Small intestine (tissue), 7 donors: ENCODE measurements around the gene H19. TPM values are rescaled to one million over a fixed set of nuclear protein-coding genes. Genes with fewer than 3 reads are reported as not detected.
A peak's percentile ranks its signal among the peaks of the same experiment; 100 is the strongest.

ENCODE experiments used
- DNase-seq, 2 donors: peaks; one replicate each; pipeline versions ENCODE4 v3.0.0 to v3.0.0-alpha.2; 2013
- FAIRE-seq: peaks from 2 replicates; lab custom pipeline; 2012; peaks lifted over from hg19 to GRCh38; lab: Jason Lieb, UNC
- H3K27ac ChIP-seq, 3 donors: one replicate each; pipeline ENCODE4 v1.5.1; 2013; ENCODE audit warnings: low read length in 2 of 3, mild to moderate bottlenecking in 2 of 3, control low read depth in 1 of 3, inconsistent platforms in 1 of 3, low read depth in 1 of 3, moderate library complexity in 1 of 3
- H3K27me3 ChIP-seq, 3 donors: one replicate each; pipeline ENCODE4 v1.6.1; 2013; ENCODE audit warnings: low read length in 3 of 3, inconsistent platforms in 1 of 3; ENCODE audit not compliant: control insufficient read depth in 3 of 3, insufficient read depth in 3 of 3
- H3K36me3 ChIP-seq, 3 donors: one replicate each; pipeline ENCODE4 v1.6.1; 2013; ENCODE audit warnings: low read length in 3 of 3, inconsistent platforms in 1 of 3, low read depth in 1 of 3, mild to moderate bottlenecking in 1 of 3, moderate library complexity in 1 of 3; ENCODE audit not compliant: control insufficient read depth in 3 of 3, insufficient read depth in 2 of 3
- H3K4me1 ChIP-seq, 3 donors: one replicate each; pipeline ENCODE4 v1.6.1; 2013; ENCODE audit warnings: low read length in 2 of 3, inconsistent platforms in 1 of 3, low read depth in 1 of 3, mild to moderate bottlenecking in 1 of 3, moderate library complexity in 1 of 3; ENCODE audit not compliant: control insufficient read depth in 3 of 3, insufficient read depth in 2 of 3
- H3K4me3 ChIP-seq, 3 donors: one replicate each; pipeline ENCODE4 v1.5.1; 2013; ENCODE audit warnings: low read length in 3 of 3, control low read depth in 1 of 3, inconsistent platforms in 1 of 3, low read depth in 1 of 3, mild to moderate bottlenecking in 1 of 3, moderate library complexity in 1 of 3
- H3K9me3 ChIP-seq, 2 donors: one replicate each; pipeline ENCODE4 v1.6.1; 2013; ENCODE audit warnings: low read depth in 1 of 2, low read length in 1 of 2; ENCODE audit not compliant: control insufficient read depth in 2 of 2, insufficient read depth in 1 of 2
- WGBS, 3 donors: extraction: QIAGEN DNeasy Blood & Tissue Kit; methylation state at CpG; one replicate each; pipeline ENCODE4 v1.1.7; 2013; 5-methylcytosine and 5-hydroxymethylcytosine counted together
- polyA plus RNA-seq, 4 donors: library from polyadenylated mRNA; stranded (reverse) in 3 of 4; unstranded in 1 of 4; fragments of 200-250 nt in 3 of 4; fragments of 120-200 nt in 1 of 4; gene quantifications; one replicate each; pipeline versions ENCODE4 v1.2.1 to v1.2.3, GENCODE V29; 2013
- donor health status: healthy with polysubstance abuse.
- donor health status: control.
- donor health status: control.
- donor health status: Bipolar disorder and iron deficiency.
- donor health status: healthy.

Gene H19
- polyA plus RNA-seq, 4 donors: 18.9 to 3,336 (median 28.3) TPM

DNA sequence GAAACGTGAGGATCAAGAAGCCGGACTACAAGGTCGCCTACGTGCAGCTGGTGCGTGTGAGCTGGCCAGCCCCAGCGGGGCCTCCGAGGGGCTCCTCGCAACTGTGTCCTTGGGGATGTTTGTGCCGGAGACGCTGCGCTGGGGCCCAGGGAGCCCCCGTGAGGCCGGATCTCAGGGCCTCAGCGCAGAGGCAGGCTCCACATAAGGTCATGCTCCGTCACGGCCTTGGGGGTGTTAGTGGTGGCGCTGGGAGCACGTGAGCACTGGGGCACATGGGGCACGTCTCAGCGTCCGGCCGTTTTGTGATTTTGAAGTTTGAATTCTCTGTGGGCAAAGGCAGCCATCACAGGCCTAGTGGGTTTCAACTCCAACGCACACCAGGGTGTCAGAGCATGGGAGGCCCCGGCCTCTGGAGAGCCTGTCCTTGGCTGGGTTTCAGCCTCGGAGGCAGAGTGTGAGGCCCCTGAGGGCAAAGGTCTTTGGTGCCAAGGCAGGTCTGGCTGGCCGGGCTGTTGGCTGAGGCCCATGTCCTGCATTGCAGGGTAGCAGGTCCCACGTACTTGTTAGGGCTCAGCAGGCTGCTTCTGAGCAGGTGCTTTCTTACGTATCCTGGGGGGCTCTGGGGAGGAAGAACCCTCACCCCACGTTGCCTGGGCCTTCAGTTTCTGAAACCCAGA is 44.7 kb downstream of the H19 start:
- no peak for FAIRE-seq
- Histone ChIP-seq H3K9me3 (no peaks in the 10 kb centered on the region), H3K27me3 (no peaks in the 10 kb centered on the region), H3K4me3 (no peak overlapping the region), H3K27ac (peak overlapping the region in 1 of 3 donors; percentile 46), H3K36me3 (no peaks in the 10 kb centered on the region), H3K4me1 (no peaks in the 10 kb centered on the region)
- 49% methylated on average over 3 of the region's 29 CpGs; no CpG with 5 or more reads in 2 of the 3 donors for WGBS, 3 donors
- no peak for DNase-seq

DNA sequence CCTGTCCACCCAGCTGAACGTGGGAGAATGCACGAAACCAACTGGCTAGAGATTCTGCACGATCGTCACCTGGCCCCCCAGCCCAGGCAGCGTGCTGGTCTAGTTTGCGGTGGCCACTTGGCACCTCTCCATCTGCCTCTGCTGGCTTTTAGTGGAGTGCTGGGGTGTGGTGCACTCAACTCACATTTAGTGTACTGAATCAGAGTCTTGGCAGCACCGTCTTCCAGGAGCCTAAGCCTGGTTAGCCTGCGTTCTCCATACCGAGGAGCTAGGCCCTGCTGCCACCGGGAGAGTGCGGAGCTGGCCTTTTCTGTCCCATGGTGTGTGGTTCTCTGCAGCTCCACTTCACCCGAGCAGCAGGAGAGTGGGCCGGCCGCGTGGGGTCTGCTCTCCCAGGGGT is 47.7 kb downstream of the H19 start:
- no CpG with 5 or more reads among the region's 15 CpGs for WGBS, 3 donors
- H3K27ac ChIP-seq: no peak overlapping the region
- H3K4me1 ChIP-seq: no peaks in the 10 kb centered on the region
- no peaks in the 10 kb centered on the region for H3K9me3 ChIP-seq
- H3K36me3 ChIP-seq: no peaks in the 10 kb centered on the region
- H3K4me3 ChIP-seq: no peak overlapping the region
- no peak for FAIRE-seq
- H3K27me3 ChIP-seq: no peaks in the 10 kb centered on the region
- no peak for DNase-seq

GRCh38 chr11:1949302-1949701 is 48.3 kb downstream of the H19 start:
- FAIRE-seq: no peak
- no peak overlapping the region for H3K27ac ChIP-seq
- H3K4me3 ChIP-seq: no peak overlapping the region
- no peak for DNase-seq
- no peaks in the 10 kb centered on the region for H3K27me3 ChIP-seq
- no peaks in the 10 kb centered on the region for H3K4me1 ChIP-seq
- H3K9me3 ChIP-seq: no peaks in the 10 kb centered on the region
- 80% methylated on average over 1 of the region's 6 CpGs; no CpG with 5 or more reads in 2 of the 3 donors for WGBS, 3 donors
- H3K36me3 ChIP-seq: no peaks in the 10 kb centered on the region

GRCh38 chr11:1948389-1948788 is 49.3 kb downstream of the H19 start:
- no CpG with 5 or more reads among the region's 11 CpGs for WGBS, 3 donors
- no peak for FAIRE-seq
- H3K4me3 ChIP-seq: no peak overlapping the region
- DNase-seq: no peak
- H3K9me3 ChIP-seq: no peaks in the 10 kb centered on the region
- no peaks in the 10 kb centered on the region for H3K4me1 ChIP-seq
- H3K36me3 ChIP-seq: no peaks in the 10 kb centered on the region
- no peak overlapping the region for H3K27ac ChIP-seq
- H3K27me3 ChIP-seq: no peaks in the 10 kb centered on the region

- DNase-seq: no peak
- Histone ChIP-seq H3K4me3 (no peak overlapping the region), H3K27ac (no peak overlapping the region), H3K9me3 (no peaks in the 10 kb centered on the region), H3K27me3 (no peaks in the 10 kb centered on the region), H3K36me3 (no peaks in the 10 kb centered on the region), H3K4me1 (no peaks in the 10 kb centered on the region)
- WGBS, 3 donors: no CpG with 5 or more reads among the region's 36 CpGs
- no peak for FAIRE-seq
Measured at GRCh38 chr11:1947592-1948237, 49.9 kb downstream of the H19 start.

DNA sequence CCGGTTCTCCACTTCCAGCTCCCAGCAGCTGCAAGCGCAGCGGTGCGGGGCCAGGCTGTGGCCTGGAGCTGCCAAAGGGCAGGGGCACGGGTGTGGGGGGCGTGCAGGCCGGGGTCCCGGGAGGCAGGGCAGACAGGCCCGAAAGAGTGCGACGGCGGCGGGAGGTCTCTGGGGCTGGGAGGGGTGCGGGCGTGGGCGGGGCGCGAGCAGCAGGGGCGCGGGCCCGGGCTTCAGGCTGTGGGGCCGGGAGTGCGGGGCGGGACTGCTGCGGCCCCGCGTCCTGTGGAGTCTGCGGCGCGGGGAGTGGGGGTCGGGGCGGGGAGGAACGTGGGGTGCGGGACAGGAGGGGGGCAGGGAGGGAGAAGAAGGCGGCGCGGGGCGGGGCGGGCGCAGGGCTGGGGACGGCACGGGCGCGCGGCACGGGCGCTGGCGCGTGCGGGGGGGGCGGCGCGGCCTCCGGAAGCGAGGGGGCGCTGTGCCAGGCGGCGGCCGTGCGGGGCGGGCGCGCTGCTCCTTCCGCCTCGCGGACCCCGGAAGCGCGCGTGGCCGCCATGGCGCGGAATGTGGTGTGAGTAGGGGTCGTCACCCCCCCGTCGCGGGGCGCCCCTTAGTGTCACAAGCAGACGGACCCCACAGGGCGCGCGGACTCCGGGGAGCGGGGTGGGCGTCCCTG is 50.7 kb downstream of the H19 start, which contains the start of gene MRPL23:
Gene MRPL23 (plus strand): TSS at position 521 of the 673 bp plus-strand sequence. CDS start 31 bp downstream, at position 552.
- no CpG with 5 or more reads among the region's 85 CpGs for WGBS, 3 donors
- Histone ChIP-seq H3K27ac (no peak within 1 kb of the TSS), H3K4me3 (no peak within 1 kb of the TSS), H3K4me1 (no peaks in the 10 kb centered on the region), H3K9me3 (no peaks in the 10 kb centered on the region), H3K36me3 (no peaks in the 10 kb centered on the region), H3K27me3 (no peaks in the 10 kb centered on the region)
- no peak for DNase-seq
- no peak for FAIRE-seq

Other genes starting within 250 kb of the H19 start
- gene IFITM10, start 247.2 kb downstream of the H19 start, polyA plus RNA-seq: under 1 TPM in 3 of 4 donors, not detected in 1; 0.32 to 0.54 (median 0.43) TPM
- 100 to 1,000 TPM; 537 to 799 (median 556) TPM for gene CTSD, start 233.9 kb downstream of the H19 start, polyA plus RNA-seq
- 10 to 100 TPM in 2 of 4 donors, 1 to 10 TPM in 2; 3.1 to 46.5 (median 24.2) TPM for gene SYT8, start 162.9 kb downstream of the H19 start, polyA plus RNA-seq
- 1 to 10 TPM in 3 of 4 donors, under 1 TPM in 1; 0.49 to 8.9 (median 8.2) TPM for gene TNNI2, start 158.9 kb downstream of the H19 start, polyA plus RNA-seq
- gene LSP1, start 144.8 kb downstream of the H19 start, polyA plus RNA-seq: 10 to 100 TPM in 3 of 4 donors, 1 to 10 TPM in 1; 4.5 to 45.1 (median 22.3) TPM
- gene PRR33, start 105.9 kb downstream of the H19 start, polyA plus RNA-seq: under 1 TPM in 2 of 4 donors, not detected in 2; 0.01 to 0.49 TPM
- gene TNNT3, start 78.1 kb downstream of the H19 start, polyA plus RNA-seq: 10 to 100 TPM in 1 of 4 donors, 1 to 10 TPM in 2, under 1 TPM in 1; 0.66 to 17.7 (median 4.4) TPM
- 100 to 1,000 TPM in 3 of 4 donors, 10 to 100 TPM in 1; 78.6 to 210 (median 139) TPM for gene MRPL23, start 50.5 kb downstream of the H19 start, polyA plus RNA-seq
- gene IGF2, start 141.5 kb upstream of the H19 start, polyA plus RNA-seq: 100 to 1,000 TPM in 1 of 4 donors, 10 to 100 TPM in 1, under 1 TPM in 2; 0.45 to 183 (median 10.6) TPM
- gene INS, start 163.4 kb upstream of the H19 start, polyA plus RNA-seq: 100 to 1,000 TPM in 1 of 4 donors, 10 to 100 TPM in 1, 1 to 10 TPM in 1, under 1 TPM in 1; 0.58 to 124 (median 31.0) TPM
- gene TH, start 174.0 kb upstream of the H19 start, polyA plus RNA-seq: 1 to 10 TPM in 1 of 4 donors, under 1 TPM in 1, not detected in 2; 0.10 to 1.7 TPM